ENCODE data around the gene DENND5B.

DNA sequence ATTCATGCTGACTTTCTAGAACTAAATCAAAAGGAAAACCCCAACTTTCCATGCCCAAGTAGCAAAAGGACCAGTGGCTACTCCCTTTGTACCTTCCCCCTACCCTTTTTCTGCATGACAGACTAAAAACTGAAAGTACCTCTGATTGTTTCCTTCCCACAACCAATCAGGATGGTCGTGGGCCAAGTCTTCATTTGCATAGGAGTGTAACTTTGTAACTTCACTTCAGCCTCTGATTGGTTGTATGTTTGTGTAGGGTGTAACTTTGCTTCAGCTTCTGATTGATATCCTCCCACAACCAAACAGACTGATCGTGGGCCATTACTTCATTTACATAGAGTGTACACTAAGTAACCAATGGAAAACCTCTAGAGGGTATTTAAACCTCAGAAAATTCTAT is 96.5 kb downstream of the DENND5B start:
- TF ChIP-seq, protein P1, sequence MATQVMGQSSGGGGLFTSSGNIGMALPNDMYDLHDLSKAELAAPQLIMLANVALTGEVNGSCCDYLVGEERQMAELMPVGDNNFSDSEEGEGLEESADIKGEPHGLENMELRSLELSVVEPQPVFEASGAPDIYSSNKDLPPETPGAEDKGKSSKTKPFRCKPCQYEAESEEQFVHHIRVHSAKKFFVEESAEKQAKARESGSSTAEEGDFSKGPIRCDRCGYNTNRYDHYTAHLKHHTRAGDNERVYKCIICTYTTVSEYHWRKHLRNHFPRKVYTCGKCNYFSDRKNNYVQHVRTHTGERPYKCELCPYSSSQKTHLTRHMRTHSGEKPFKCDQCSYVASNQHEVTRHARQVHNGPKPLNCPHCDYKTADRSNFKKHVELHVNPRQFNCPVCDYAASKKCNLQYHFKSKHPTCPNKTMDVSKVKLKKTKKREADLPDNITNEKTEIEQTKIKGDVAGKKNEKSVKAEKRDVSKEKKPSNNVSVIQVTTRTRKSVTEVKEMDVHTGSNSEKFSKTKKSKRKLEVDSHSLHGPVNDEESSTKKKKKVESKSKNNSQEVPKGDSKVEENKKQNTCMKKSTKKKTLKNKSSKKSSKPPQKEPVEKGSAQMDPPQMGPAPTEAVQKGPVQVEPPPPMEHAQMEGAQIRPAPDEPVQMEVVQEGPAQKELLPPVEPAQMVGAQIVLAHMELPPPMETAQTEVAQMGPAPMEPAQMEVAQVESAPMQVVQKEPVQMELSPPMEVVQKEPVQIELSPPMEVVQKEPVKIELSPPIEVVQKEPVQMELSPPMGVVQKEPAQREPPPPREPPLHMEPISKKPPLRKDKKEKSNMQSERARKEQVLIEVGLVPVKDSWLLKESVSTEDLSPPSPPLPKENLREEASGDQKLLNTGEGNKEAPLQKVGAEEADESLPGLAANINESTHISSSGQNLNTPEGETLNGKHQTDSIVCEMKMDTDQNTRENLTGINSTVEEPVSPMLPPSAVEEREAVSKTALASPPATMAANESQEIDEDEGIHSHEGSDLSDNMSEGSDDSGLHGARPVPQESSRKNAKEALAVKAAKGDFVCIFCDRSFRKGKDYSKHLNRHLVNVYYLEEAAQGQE (IDR thresholded peaks at IDR 0.05; ENCODE audit: insufficient read depth in 1 of 2, low read depth in 2 of 2, low read length in 2 of 2): no peak
- TF ChIP-seq SIN3A (IDR thresholded peaks at IDR 0.05; ENCODE audit: borderline replicate concordance, insufficient read depth, low read length): no peak
- no peak for TF ChIP-seq POLR2AphosphoS5 (IDR thresholded peaks at IDR 0.05; ENCODE audit: low read depth, low read length)

Measured in PFSK-1 (cell line).